HG02571 (cell line): ENCODE data around the gene DLG2.

Experiments
- ATAC-seq: cut with Tn5 transposase; IDR thresholded peaks from one replicate; pipeline ENCODE4 v1.9.1; 2021; ENCODE audit warnings: mild to moderate bottlenecking, moderate library complexity; ENCODE audit not compliant: unreplicated experiment

The DLG2 gene

DNA sequence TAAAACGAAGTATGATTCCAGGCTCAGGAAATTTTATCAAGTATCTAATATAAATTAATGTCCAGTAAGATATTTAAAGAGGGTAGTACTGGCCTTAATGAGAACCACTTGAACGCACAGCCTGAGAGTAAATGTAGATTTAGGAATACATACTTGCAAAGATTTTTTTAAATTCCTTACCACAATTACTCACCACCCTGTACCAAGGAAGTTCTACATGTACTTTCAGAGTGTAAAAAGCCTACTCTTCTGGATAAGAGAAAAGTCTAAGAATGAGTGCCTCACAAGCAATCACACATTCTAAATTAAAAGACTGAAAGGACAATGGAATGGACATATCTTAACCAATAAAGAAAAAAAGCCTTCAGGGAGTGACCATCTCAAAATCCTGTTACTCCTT is 697.4 kb downstream of the DLG2 start:
- no peak for ATAC-seq

DNA sequence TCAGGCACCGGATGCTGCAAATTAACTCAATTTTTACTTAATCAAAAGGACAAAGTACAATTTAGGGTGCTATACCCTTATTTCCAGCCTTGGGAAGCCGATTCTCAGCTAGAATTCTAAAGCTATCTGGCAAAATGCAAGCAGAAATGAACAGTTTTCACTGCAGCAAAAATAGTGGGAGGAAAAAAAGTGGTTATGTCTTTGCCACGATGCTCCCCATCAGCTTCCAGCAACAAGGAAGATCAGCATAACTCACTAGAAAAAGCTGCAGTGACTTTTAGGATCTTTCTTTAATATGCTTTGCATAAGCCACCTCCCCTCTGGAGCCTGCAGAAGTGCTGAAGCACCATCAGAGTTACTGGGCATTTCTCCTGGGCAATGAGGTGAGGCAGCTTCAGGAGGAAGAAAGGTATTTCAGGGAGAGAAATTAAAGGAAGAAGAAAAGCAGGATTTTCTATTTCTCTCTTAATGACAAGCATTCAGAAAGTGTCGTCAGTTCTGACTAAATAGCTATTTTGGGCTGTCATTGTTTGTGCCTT is 702.9 kb downstream of the DLG2 start:
- no peak for ATAC-seq

DNA sequence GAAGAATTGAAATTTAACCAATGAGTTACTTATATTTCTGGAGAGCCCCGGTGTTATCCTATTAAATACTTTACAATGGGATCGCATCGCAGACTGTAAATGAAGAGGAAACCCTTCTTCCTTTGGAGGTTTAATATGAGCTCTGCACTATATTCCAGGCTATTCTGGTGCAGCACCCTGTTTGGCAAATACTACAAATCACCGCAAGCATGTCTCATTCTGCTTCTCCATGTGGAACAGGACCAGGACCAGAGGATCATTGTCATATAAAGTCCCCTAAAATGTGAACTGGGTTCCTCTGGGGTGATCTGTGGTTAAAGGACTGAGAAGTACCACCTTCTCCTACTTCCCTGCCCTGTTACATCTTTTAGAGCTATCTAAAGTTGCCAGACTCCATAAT is 703.7 kb downstream of the DLG2 start:
- no peak for ATAC-seq

DNA sequence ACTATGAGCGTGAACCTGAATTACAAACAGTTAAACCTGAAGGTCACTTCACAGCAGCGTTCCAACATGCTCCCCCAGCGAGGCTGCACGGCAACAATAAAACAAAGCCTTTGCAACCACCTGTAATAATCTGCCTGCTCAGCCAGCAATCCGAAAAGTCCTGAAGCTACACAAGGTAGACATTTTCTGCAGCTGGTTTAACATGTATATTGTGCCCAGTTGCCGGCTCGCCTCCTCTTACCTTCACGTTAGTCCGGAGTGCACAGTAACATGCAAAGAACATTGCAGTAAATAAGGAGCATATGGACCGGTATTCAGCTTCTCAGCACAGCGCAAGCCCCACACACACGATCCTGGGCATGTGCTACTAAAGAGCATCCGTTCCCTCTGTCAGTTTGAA is 704.3 kb downstream of the DLG2 start:
- ATAC-seq: no peak

DNA sequence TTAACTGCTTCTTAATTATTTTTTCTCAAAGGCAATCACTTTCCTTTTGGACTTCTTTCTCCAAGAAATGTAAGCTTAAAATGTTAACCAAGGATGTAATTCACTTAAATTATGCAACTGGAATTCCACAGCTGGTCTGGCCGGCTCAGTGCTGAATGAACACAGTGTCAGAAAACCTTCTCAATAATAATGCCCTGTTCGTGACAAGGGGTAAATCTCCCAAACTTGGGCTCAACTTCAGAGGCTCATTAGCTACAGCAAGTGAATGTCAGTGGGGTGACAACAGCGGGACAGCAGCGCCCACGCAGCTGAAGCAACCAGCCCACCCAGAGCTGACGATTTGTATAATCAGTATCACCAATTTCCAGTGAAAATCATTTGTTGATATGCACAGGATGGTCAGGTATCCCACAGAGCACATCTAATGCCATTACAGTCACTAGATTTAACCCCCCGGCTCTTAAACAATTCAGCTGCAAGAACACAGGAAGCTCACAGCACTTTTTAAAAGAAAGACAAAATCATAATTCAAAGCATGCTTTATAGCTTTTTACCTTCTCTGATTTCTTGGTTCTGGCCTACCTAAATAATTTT is 704.8 kb downstream of the DLG2 start:
- ATAC-seq: no peak

DNA sequence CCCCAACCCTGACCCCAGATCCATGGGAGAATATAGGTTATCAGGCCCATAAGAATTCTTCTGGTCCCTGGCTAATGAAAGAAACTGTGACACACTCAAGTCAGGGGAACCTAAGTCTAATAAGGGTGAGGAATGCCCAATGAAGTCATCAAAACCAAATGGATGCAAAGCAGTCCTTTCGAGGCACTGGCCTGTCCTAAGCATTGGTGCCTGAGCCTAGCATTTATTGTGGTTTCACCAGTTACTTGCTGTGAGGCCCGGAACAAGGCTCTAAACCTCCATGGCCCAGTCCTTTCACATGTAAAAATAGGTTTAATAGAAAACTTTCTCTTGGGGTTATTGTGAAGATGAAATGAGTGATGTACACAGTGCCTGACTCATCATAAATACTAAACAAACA is 712.6 kb downstream of the DLG2 start:
- no peak for ATAC-seq

DNA sequence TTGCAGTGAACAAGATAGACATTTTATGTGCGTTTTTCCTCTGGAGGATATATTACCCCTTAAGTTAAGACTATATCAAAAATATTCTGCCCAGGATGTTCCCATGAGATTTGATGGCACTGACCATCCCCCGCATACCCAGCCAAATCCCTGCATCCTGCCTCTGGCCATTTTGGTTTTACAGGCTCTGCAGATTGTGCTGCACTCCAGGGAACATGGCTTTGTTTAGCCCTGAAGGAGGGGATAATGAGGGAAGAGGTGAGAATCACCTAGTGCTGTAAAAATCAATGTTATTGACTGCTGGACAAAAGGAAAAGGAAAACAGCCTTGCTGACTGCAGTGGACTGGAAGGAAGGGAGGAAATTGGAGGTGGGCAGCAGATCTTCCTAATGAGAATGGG is 717.4 kb downstream of the DLG2 start:
- ATAC-seq: no peak

DNA sequence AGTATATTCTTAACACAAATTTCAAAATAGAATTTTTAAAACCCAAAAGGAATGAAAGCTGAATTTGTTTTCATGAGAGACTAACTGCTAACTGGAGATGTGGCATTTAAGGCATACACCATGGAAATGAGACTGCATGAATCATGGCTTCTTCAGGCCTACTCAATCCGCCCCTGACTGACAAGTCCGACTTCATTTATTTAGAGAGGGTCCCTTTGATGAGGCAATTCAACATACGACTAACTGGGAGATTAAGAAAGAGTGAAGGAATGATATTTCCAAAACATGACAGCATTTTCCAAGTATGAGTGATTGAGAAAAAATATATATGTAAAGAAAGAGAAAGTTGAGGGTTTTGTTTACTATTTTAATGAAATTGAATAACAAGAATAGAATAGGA is 720.1 kb downstream of the DLG2 start:
- no peak for ATAC-seq

DNA sequence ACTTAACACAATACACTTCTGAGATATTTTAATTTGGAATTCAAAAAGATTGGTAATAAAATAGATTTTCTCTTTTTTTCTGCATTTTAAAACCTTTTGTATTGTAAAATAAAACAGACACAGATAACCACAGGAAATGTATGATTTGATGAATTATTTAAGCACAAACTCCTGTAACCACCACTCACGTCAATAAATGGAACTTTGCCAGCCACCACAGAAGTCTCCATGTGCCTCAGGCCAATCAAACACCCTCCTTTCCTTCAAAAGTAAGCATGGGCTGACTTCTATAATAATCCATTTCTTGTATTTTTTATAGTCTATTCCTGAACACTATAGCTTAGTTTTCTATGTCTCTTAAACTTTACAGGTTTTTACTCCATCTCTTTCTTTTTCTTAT is 721.7 kb downstream of the DLG2 start:
- ATAC-seq: no peak

DNA sequence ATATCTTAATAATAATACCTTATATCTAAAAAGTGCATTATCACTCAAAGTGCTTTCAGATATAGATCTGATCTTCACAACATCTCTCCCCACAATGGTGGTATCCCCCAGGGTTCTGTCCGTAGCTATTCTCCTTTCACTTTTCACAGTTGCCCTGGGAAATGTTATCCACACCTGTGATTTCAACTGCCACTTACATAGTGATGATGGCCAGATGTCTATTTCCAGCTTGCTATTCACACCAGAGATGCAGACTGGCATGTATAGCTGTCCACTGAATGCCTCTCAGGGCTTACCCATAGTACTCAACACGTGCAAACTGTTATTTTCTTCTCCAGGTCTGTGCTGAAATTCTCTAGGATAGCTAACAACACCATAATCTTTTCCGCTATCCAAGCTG is 724.7 kb downstream of the DLG2 start:
- ATAC-seq: no peak

DNA sequence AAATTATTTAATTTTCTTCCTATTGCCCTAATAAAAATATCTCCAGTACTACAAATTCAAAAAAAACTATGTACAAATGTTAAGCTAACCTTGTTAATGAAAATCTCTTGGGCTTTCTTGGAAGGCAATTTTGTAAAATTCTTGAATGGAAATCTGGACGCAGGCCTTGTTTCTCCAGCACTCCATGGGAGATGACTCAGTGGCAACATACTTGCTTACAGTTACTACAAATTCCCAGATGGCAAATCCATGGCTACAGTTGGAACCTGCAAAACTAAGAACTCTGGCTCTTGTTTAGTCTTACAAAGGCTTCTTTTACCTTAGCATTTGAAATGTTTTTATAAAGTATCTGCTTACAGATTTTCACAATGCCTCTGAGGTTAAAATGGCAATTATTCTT is 725.2 kb downstream of the DLG2 start:
- no peak for ATAC-seq

DNA sequence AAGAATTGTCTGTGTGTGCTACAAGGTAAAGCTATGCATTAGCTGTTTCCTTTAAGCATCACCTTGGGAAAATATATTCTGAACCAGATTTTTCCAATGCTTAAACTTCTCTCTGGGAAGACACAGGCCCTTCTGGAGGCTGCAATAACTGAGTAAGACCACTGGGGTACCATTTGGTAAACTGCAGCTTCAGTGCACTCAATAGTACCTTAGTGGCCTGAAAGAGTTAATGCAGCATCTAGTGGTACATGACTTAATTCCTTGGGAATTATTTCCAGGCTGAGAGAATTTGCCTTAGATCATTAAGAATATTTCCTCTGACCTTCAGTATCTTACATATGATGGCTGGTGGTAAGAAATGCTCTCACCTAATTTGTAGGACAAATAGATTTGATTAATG is 727.4 kb downstream of the DLG2 start:
- ATAC-seq: no peak

DNA sequence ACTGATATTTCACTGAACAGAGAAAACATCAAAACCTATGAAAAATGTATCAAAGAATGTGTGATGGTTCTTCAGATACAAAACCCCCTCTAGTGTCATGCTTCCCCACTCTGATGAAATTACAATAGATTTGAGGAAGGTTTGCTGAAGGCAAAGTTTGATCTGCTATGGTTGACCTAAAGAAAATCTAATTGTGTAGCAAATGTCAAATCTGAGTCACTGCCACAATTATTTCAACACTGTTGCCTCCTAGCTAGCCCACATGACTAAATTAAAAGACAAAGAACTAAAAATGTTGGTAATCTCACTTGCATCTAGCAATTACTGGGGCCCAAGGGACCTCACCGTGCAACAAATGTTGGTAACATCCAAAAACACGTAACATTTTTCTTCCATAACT is 728.0 kb downstream of the DLG2 start:
- ATAC-seq: no peak

DNA sequence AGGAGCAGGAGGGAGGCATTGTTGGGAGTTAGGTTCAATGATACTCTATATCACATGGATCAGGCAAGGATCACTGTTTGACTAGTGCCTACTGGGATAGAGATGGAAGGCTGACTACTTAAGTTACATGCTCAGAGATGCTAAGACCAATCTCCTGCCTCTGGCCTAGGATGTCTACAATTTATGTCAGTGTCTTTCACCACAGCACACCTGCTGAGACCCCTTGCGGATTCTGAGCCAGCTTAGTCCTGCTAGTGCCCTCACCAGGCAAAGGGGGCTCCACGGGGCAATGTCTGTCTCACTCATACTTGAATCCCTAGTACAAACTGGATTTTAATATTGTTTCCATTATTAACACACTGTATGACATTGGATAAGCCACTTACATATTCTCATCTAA is 732.5 kb downstream of the DLG2 start:
- no peak for ATAC-seq

DNA sequence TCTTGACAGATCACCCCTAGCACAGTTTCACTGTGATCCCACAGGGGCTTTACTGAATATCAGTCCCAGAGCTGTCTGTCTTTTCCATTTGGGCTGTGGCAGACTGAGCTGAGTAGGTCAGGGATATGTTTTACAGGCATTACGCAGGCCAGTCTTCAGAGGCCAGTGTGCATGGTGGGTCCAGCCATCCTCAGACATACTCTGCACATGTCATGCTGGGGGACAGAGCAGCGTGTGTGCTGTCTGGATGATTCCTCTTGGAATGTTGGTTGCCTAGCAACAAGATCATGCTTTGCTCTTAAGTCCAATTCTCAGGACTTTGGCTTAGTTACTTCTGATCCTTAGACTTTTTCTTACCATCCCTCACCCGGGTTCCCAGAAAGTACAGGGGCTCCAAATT is 736.5 kb downstream of the DLG2 start:
- no peak for ATAC-seq

DNA sequence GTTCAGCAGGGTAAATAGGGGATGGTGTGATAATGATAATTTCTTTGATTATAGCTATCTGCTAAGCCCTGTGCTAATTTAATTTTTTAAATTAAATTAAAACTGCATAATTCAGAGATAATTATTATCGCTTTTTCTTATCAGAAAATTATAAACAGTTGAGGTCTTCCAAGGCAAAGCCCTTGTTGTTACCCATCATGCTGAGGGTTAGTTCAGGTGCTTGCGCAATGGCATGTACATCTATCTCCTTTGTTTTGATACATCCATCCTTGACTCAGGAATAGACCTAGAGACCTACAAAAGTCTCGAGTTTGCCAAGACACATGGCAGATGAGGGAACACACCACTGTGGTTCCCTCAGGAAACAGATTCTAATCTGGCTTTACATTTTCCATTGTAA is 737.6 kb downstream of the DLG2 start:
- ATAC-seq: no peak

DNA sequence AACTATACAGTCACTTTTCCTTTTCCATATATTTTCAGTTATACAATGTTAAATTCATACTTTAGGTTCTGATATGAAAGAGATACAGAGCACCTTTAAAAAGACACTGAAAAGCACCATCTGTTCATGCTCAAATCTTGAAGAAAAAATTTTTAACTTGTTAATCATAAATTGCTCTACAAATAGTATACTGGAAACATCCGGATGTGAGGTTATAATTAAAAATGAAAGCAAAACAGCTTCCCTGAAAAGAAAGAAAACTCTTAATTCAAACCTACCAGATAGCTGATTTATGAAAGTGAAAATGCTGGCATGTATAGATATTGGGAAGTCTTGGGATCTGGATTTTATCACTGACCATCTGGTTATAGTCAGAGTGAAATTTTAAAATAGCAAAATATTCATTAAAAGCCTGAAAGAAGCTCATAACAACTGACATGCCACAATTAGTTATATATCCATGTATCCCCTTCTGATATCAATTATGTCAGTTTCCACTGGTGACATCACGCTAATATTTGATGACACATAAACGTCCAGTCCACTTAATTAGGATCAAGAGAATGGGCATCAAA is 740.0 kb downstream of the DLG2 start:
- no peak for ATAC-seq

DNA sequence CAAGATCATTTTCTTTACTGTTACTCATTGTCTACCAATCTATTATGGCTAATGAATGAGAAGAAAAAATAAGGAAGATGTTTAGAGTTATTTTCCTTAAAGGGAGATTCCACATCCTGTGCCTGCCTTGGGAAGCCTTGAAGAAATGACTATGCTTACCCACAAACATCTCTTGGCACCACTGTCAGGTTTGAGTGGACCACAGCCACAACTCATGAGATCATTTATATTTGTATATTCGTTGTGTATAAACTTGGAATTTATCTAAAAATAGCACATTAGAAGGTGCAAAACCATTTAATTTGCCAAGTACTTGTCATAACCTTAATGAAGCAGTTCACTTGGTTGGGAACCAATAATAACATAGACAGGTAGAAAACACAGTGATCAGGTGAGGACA is 740.8 kb downstream of the DLG2 start:
- ATAC-seq: no peak

DNA sequence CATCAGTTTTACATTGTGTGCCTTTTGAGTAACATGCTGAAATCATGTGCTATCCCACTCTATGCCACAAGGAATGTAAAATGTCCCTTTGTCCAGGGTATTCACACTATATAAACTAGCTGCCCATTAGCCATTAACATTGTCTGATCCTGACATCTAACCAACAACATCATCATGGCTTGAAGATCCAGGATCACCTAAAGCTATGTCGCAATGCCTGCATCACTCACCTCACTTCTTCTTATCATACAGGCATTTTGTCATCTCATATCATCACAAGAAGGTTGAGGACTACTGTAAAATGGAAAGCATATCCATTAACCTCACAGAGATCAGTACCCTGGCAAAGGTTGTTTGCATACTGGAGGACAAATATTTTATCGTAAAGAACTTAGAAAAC is 742.3 kb downstream of the DLG2 start:
- no peak for ATAC-seq

DNA sequence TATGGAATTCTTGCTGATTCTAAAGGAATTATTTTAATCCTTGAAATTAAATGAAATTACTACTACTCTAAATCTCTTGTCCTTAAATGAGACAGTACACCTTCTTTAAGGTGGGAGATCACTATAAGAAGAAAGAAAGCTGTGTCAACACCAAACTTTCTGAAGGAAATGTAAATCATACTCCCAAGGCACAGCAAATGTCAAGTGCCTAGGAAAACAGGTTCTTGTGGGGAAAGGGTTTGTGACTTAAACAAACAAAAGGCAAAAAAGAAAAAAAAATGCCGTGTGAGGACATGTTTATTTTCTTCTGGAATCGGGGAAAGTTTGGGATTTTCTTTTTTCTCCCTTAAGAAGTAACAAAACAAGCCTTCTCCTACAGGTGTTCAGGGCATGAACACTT is 745.1 kb downstream of the DLG2 start:
- ATAC-seq: no peak

DNA sequence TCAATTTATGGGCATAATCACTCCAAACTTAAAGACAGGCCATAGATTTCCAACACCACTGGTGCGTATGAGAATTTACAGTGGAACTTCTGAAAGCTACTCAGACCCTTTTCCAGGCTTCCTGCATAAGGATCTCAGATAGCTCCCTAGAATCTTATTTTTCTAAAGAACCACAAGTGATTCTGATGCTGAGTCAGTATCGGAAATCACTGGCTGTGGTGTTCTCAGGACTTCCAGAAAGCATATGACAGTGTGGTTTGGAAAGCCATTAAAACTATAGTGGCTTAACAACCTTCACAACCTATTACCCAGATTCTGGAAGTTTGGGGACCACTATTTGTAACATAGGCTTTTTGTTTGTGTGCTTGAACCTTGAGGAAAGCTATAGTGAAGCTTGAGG is 756.0 kb downstream of the DLG2 start:
- no peak for ATAC-seq

DNA sequence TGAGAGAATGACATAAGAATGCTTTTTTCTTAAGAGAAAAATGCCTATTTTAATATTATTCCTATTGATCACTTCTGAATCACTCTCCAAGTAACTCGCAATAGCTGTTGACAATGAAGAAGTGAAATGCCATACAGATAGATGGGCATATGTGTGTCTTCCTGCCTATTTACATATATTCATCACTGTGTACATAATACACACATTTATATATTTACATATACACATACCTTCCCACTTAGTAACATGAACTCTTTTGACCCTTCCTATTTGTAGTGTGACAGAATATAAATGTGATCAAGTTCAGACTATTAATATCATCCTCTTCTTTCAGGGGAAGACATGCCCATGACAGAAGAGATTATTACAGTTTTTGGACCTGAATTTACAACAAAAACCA is 756.7 kb downstream of the DLG2 start:
- ATAC-seq: no peak

DNA sequence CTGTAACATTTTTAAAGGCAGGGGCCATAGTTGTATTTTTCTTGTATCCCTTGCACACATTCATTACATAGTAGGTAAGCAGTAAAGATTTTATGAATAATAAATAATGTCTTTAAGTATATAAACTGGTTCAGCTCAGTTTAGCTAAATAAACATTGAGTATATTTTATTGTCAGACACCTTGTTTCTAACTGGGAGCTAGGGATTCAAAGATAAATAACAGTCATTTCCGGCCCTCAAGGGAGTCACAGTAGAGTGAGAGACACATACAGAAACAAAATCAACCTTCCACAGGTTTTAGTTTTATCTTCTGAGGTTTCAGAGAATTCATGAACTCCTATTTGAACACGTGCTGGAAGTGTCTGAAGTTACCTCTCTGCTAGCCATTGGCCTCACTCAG is 760.2 kb downstream of the DLG2 start:
- no peak for ATAC-seq
